K562 (cell line): ENCODE data around the gene RPL3. TPM values are rescaled to one million over a fixed set of nuclear protein-coding genes. Genes with fewer than 3 reads are reported as not detected.
A peak's percentile ranks its signal among the peaks of the same experiment; 100 is the strongest.

Source experiments
- ARID3A ChIP-seq: IDR thresholded peaks from 2 replicates; pipeline ENCODE4 v1.6.1; 2012; ENCODE audit warnings: low read depth, low read length, improper control_type of control experiment, borderline replicate concordance
- ASH1L ChIP-seq: fragments of 450-650 bp; IDR thresholded peaks from 2 replicates; pipeline ENCODE4 v1.6.1; 2018; ENCODE audit warnings: borderline replicate concordance, mild to moderate bottlenecking, low read depth; ENCODE audit not compliant: partially characterized antibody
- E2F6 ChIP-seq, 2 experiments: IDR thresholded peaks; 2 replicates each; pipeline ENCODE4 v1.6.1; 2011; ENCODE audit warnings: borderline replicate concordance in 1 of 2, control low read depth in 1 of 2, low read depth in 1 of 2, low read length in 1 of 2, mild to moderate bottlenecking in 1 of 2, mixed read lengths in 1 of 2, moderate library complexity in 1 of 2; ENCODE audit not compliant: insufficient read depth in 1 of 2, insufficient read length in 1 of 2, poor library complexity in 1 of 2, severe bottlenecking in 1 of 2; ENCODE audit errors: extremely low read depth in 1 of 2
- GATA2 ChIP-seq: sonication (generic); formaldehyde crosslinking; IDR thresholded peaks from 2 replicates; pipeline ENCODE4 v1.4.0; 2020; ENCODE audit warnings: mild to moderate bottlenecking, missing genetic modification reagents
- HDAC2 ChIP-seq: fragments of 450-650 bp; IDR thresholded peaks from 2 replicates; pipeline ENCODE4 v1.6.1; 2016; ENCODE audit warnings: mild to moderate bottlenecking
- HLTF ChIP-seq: fragments of 450-650 bp; IDR thresholded peaks from 2 replicates; pipeline ENCODE4 v1.6.1; 2016
- NFIX ChIP-seq: fragments of 250-450 bp; sonication (Bioruptor Pico); IDR thresholded peaks from 2 replicates; pipeline ENCODE4 v1.4.0; 2020; ENCODE audit warnings: low read depth, mild to moderate bottlenecking, moderate library complexity
- NR2C1 ChIP-seq, 2 experiments: fragments of 450-650 bp; IDR thresholded peaks; 2 replicates each; pipeline ENCODE4 v1.6.1; 2017; ENCODE audit warnings: mild to moderate bottlenecking in 2 of 2, antibody characterized with exemption in 1 of 2, inconsistent platforms in 1 of 2, missing compliant biosample characterization in 1 of 2, missing genetic modification characterization in 1 of 2
- PCBP2 ChIP-seq: fragments of 200-400 bp; formaldehyde crosslinking; IDR thresholded peaks from 2 replicates; pipeline ENCODE4 v1.6.1; 2018; ENCODE audit warnings: low read length, low read depth, mild to moderate bottlenecking, moderate library complexity; ENCODE audit not compliant: poor library complexity, severe bottlenecking
- PYGO2 ChIP-seq: fragments of 450-650 bp; IDR thresholded peaks from 2 replicates; pipeline ENCODE4 v1.6.1; 2016; ENCODE audit warnings: mild to moderate bottlenecking, missing genetic modification characterization, moderate library complexity, missing compliant biosample characterization
- SRSF1 ChIP-seq: fragments of 200-400 bp; formaldehyde crosslinking; IDR thresholded peaks from 2 replicates; pipeline ENCODE4 v1.6.1; 2017; ENCODE audit warnings: mild to moderate bottlenecking, low read depth, low read length, moderate library complexity
- STAT5A ChIP-seq: IDR thresholded peaks from 2 replicates; pipeline ENCODE4 v1.6.1; 2012; ENCODE audit warnings: low read length, inconsistent platforms, borderline replicate concordance
- XRCC5 ChIP-seq: fragments of 200-400 bp; formaldehyde crosslinking; IDR thresholded peaks from 2 replicates; pipeline ENCODE4 v1.6.1; 2017; ENCODE audit warnings: low read depth, mild to moderate bottlenecking, low read length
- ZC3H11A ChIP-seq: IDR thresholded peaks from 2 replicates; pipeline ENCODE4 v1.6.1; 2012; ENCODE audit warnings: low read depth, low read length, improper control_type of control experiment
- ZNF184 ChIP-seq: sonication (generic); formaldehyde crosslinking; IDR thresholded peaks from 2 replicates; pipeline ENCODE4 v1.5.0; 2020; ENCODE audit warnings: missing genetic modification reagents
- ZNF311 ChIP-seq: fragments of 250-450 bp; sonication (Bioruptor Pico); IDR thresholded peaks from 2 replicates; pipeline ENCODE4 v1.4.0; 2020; ENCODE audit warnings: mild to moderate bottlenecking, moderate library complexity
- ZNF507 ChIP-seq: conservative IDR thresholded peaks from 2 replicates; pipeline ENCODE4 v1.6.1; 2017; ENCODE audit warnings: missing genetic modification characterization, missing compliant biosample characterization
- ZNF57 ChIP-seq: fragments of 450-650 bp; formaldehyde crosslinking; IDR thresholded peaks from 2 replicates; pipeline ENCODE4 v1.4.0; 2020; ENCODE audit warnings: mild to moderate bottlenecking, moderate library complexity
- polyA plus RNA-seq, 8 experiments: library from polyadenylated mRNA; depleted of rRNA in 4 of 8; stranded (reverse) in 5 of 8; unstranded in 3 of 8; fragments of >200 nt; fragmentation: Nextera tagmentation in 2 of 8; fragmentation: Illumina TruSeq in 1 of 8; extraction: Ambion mirVana in 2 of 8; extraction: Trizol in 1 of 8; gene quantifications; 2 replicates each; pipeline versions ENCODE4 v1.2.1 to v1.2.3, GENCODE V29; 2011 to 2014; ENCODE audit warnings: inconsistent platforms in 1 of 8, missing spikeins in 1 of 8
- total RNA-seq, 7 experiments: library from RNA; depleted of rRNA in 6 of 7; stranded (reverse); fragments of >200 nt in 6 of 7; fragmentation: Illumina TruSeq in 2 of 7; extraction: Trizol in 2 of 7; gene quantifications; 2 replicates each; pipeline versions ENCODE4 v1.2.1 to v1.2.3, GENCODE V29; 2011 to 2021; ENCODE audit warnings: low replicate concordance in 1 of 7
- TF ChIP-seq, protein P1 (sequence below): fragments of 450-650 bp; IDR thresholded peaks from 2 replicates; pipeline ENCODE4 v1.6.1; 2016
- TF ChIP-seq, protein P2 (sequence below): fragments of 250-450 bp; sonication (Bioruptor Pico); IDR thresholded peaks from 2 replicates; pipeline ENCODE4 v1.4.0; 2020; ENCODE audit warnings: mild to moderate bottlenecking, moderate library complexity

RPL3 gene
- total and polyA plus RNA-seq, 9 of the 15 experiments (the other 6 are each of a cell fraction or from before 2014, with no cell fraction given): 1,624 to 4,066 (median 2,565) TPM

GRCh38 chr22:39308614-39309363 is 10.6 kb downstream of the RPL3 start (continued):
- peak in 1 of 2 experiments; percentile 21 for TF ChIP-seq E2F6 (IDR thresholded peaks at IDR 0.05; ENCODE audit: borderline replicate concordance in 1 of 2, extremely low read depth in 1 of 2, insufficient read depth in 1 of 2, insufficient read length in 1 of 2, low read depth in 1 of 2, low read length in 1 of 2, poor library complexity in 1 of 2, severe bottlenecking in 1 of 2)
- 0 out of 2 replicates have a peak, but pooled peaks have one; percentile 14 for TF ChIP-seq GATA2
- TF ChIP-seq ARID3A: no peak
- TF ChIP-seq HDAC2: 0 out of 2 replicates have a peak, but pooled peaks have one; percentile 18
- no peak for TF ChIP-seq ZNF57
- TF ChIP-seq STAT5A: no peak
- no peak for TF ChIP-seq ZNF311
- TF ChIP-seq ASH1L: no peak
- TF ChIP-seq ZC3H11A: no peak
- TF ChIP-seq NFIX (CRISPR knock-in tag): no peak
- TF ChIP-seq PCBP2: no peak
- TF ChIP-seq, protein P1, sequence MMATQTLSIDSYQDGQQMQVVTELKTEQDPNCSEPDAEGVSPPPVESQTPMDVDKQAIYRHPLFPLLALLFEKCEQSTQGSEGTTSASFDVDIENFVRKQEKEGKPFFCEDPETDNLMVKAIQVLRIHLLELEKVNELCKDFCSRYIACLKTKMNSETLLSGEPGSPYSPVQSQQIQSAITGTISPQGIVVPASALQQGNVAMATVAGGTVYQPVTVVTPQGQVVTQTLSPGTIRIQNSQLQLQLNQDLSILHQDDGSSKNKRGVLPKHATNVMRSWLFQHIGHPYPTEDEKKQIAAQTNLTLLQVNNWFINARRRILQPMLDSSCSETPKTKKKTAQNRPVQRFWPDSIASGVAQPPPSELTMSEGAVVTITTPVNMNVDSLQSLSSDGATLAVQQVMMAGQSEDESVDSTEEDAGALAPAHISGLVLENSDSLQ: no peak
- TF ChIP-seq, protein P2, sequence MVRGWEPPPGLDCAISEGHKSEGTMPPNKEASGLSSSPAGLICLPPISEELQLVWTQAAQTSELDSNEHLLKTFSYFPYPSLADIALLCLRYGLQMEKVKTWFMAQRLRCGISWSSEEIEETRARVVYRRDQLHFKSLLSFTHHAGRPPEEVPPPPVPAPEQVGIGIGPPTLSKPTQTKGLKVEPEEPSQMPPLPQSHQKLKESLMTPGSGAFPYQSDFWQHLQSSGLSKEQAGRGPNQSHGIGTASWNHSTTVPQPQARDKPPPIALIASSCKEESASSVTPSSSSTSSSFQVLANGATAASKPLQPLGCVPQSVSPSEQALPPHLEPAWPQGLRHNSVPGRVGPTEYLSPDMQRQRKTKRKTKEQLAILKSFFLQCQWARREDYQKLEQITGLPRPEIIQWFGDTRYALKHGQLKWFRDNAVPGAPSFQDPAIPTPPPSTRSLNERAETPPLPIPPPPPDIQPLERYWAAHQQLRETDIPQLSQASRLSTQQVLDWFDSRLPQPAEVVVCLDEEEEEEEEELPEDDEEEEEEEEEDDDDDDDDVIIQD (CRISPR knock-in tag): no peak
- no peak for TF ChIP-seq NR2C1 (IDR thresholded peaks at IDR 0.05)
- no peak for TF ChIP-seq NR2C1 (tag; IDR thresholded peaks at IDR 0.05)
- no peak for TF ChIP-seq SRSF1
- TF ChIP-seq HLTF: no peak
- TF ChIP-seq ZNF184 (CRISPR knock-in tag): no peak
- TF ChIP-seq XRCC5: no peak
- TF ChIP-seq PYGO2: no peak
- TF ChIP-seq ZNF507 (tag): no peak
